Dermis microvascular lymphatic vessel endothelial cell (primary cell): ENCODE measurements around the gene VARS2. TPM values are rescaled to one million over a fixed set of nuclear protein-coding genes. Genes with fewer than 3 reads are reported as not detected.

Source experiments
- DNase-seq, 2 donors: peaks; one replicate each; pipeline versions ENCODE4 v3.0.0 to v3.0.0-alpha.2; 2010; ENCODE audit warnings: low read depth in 2 of 2
- total RNA-seq: library from RNA; depleted of rRNA; stranded (reverse); fragments of >200 nt; gene quantifications from 2 replicates; pipeline ENCODE4 v1.2.1, GENCODE V29; 2014

VARS2 gene
- total RNA-seq, 1 donor from 2014 or later, result 16.6 TPM

DNA sequence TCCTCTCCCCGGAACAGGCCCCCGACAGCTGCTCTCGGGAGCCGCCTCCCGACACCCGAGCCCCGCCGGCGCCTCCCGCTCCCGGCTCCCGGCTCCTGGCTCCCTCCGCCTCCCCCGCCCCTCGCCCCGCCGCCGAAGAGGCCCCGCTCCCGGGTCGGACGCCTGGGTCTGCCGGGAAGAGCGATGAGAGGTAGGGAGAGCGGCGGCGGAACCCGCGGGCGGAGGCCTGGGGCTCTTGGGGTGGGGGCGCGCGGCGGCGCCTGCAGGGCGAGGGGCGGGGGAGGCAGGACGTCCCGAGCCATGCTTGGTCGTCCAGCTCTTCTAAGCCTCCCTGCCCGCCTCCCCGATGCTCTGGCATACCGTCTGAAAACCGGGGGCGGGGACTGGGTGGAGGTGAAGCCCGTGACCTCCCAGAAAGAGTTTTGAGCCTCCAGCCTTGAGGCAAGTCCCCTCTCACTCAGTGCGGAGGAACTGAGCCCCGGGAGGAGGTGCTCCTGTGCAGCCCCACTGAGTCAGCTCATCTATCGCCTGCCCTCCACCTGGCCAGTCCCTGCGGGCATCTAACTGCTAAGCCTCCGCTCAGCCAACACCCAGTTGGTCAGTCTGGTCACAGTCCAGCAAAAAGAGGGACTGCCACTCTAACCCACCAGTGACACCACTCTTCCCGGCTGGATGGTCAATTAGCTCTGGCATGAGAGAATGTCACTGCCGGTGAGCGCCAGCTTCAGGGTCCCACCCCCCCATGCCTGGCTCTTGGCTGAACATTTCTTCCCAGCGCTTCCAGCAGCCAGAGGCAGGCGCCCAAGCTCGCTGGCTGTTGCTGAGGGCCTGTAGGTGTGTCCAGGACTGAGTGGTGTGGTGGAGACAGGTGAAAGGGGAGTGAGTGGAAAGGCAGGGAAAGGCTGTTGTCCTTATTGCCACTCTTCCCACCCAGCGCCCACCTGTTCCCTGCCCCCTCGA is 29.2 kb upstream of the VARS2 start:
- peak in 1 of 2 donors; percentile 29 for DNase-seq

DNA sequence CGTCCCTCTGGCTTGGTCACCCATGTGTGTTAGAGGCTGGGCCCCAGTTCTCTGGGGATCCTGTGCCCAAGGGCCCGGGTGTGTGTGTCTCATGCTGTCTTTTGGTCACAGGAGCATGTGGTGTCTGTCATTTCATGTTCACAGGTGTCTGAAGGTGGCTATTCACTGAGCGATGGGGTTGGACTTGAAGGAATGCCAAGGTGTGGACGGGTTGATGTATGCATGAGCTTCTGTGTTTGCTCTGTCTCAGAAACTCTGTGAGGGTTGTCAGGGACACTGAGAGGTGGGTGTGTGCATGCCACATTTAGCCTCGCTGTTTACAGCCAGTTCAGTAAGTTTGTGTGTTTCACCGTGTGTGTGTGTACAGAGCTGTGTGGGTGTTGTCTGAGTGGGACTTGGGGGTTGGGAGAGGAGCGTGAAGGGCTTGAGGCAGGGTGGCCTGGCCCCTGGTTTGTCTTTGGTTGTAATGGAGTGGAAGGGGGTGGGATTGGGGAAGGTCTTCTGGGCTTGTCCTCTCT is 28.5 kb upstream of the VARS2 start:
- no peak for DNase-seq

DNA sequence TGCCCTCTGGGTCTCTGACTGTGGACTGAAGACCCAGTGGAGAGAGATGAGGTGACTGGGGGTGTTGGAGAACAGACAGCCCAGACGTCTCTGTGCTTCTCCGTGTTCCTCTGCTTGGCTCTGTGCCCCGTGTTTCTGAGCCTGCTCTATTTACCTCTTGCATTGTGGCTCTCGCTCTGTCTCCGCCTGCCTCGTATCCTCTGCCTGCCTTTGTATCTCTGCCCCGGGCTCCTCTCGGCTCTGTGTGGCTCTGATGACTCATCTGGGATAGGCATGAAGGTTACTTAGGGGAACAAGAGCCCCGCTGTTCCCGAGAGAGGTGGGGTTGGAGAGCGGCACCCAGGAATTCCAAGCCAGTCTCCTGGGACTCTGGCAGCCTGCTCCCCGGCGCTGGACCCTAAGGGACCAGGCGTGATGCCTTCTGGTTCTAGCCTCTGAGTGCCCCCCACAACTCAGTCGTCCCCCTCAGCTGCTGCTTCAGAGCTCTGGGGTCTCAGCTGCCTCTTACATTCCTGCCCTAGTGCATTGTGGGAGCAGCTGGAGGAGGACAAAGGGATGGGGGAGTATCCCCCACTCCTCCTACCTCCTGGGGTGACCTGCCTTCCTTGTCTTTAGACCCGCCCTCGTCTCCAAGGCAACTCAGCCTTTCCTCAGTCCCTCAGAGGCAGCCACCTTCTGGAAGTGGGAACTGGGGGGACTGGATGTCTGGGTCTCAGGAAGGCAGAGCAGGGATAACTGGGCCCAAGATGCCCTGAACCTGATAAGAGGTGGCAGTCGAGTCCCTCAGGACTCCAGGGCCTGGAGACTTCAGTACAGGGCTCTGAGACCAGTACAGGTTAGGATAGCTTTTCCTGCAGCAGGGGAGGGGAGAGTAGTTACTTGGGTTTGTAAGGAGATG is 27.8 kb upstream of the VARS2 start:
- DNase-seq, result peak in 1 of 2 donors; percentile 63

DNA sequence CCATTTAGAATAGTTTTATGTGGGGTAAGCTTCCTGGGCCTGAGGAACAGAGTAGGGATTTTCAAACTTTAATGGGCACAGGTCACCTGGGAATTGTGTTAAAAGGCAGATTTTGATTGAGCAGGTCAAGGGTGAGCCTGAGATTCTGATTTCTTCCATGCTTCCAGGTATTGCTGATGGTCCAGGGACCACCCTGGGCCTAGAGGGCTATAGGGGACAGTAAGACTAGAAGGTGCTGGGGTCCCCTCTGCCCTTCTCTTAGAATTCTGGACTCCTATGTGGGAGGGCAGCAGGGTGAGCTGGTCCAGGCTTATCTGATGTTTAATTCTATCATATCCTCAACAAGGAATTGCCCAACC is 27.2 kb upstream of the VARS2 start:
- DNase-seq, result no peak

DNA sequence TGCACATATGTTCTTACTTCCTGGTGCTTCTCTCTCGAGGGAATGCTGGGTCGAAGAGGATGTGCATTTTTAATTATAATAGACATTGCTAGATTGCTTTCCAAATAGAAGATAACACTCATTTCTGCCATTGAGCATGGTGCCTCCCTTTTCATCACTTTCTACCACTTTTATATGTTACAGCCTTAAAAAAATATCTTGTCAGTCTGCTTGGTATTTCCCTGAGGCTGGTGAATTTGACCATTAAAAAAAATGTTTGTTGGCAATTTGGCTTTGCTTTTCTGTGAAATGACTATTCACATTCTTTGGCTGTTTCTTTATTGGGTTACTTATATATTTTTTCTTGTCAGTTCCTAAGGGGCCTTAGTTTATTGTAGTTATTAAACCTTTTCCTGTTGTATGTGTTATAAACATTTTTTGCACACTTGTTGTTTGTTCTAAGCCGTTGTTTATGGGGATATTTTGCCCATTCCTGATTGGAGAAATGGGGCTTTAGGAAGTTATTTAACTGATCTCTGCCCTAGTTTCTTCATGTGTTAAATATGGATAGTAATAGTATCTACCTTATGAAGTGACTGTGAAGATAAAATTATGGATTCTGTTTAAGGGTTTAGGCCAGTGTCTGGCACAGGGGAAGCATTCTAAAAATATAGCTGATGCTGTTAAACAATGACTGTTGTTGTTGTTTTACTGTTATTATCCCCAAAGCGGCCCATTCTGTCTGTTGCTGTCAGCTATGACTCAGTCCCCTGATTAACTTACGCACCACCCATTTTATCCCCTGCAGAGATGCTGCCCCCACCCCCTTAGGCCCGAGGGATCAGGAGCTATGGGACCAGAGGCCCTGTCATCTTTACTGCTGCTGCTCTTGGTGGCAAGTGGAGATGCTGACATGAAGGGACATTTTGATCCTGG is 25.9 kb upstream of the VARS2 start:
- peak in 1 of 2 donors; percentile 61 for DNase-seq

DNA sequence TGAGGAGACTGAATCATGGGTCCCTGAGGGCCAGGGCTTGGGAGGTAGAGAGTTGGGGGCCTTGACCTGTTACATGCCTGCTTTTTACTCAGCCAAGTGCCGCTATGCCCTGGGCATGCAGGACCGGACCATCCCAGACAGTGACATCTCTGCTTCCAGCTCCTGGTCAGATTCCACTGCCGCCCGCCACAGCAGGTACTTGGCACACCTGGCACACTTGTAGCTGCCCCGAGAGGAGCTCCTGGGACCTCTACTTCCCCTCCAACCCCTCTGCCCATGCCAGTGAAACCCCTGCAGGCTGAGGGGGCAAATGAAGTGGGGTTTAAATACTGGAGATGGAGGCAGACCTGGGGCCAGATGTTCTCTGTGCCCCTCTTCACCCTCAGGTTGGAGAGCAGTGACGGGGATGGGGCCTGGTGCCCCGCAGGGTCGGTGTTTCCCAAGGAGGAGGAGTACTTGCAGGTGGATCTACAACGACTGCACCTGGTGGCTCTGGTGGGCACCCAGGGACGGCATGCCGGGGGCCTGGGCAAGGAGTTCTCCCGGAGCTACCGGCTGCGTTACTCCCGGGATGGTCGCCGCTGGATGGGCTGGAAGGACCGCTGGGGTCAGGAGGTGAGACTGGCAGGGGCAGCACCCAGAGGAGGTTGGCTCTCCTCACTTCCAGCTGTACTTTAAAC is 25.1 kb upstream of the VARS2 start:
- no peak for DNase-seq

DNA sequence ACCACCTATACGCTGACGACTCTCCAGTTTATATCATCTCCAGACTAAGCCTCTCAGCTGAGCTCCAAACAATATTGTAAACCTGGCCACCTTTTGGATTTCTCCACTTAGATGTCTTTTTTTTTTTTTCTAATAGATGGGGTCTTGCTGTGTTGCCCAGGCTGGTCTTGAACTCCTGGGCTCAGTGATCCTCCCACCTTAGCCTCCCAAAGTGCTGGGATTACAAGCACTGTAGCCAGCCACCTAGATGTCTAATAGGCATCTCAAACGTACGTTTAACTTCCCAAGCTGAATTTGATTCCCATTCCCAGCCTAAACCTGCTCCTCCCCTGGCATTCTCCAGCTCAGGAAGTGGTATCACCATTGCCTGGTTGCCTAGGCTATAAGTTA is 24.5 kb upstream of the VARS2 start:
- DNase-seq, result no peak

DNA sequence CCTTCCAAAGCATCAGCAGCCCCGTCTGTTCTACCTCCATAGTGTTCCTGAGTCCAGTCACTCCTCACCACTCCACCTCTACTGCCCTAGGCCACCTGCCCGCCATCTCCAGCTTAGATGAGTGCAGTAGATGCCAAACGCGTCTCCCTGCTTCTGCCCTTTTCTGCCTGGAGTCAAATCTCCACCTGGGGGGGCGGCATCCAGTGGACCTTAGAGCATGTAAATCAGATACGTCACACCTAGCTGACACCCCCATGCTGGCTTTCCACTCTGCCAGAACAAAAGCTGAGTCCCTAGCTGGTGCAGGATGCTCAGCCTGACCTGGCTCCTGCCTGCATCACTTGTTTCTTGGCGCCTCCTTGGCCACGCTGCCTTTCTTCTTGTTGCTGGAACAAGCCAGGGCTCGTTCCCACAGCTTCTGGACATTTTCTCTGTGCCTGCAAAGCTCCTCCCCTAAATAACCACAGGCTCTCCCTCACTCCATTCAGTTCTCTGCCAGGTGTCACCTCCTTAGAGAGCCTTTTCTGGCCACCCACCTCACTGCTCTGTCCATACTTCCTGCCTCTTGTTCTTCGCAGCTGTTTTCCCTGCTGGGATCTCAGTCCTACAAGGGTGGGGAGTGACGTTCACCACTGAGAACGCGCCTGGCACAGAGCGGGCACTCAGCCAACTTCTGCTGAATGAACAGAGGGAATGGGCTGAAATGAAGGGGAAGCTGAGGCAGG is 24.0 kb upstream of the VARS2 start:
- no peak for DNase-seq

DNA sequence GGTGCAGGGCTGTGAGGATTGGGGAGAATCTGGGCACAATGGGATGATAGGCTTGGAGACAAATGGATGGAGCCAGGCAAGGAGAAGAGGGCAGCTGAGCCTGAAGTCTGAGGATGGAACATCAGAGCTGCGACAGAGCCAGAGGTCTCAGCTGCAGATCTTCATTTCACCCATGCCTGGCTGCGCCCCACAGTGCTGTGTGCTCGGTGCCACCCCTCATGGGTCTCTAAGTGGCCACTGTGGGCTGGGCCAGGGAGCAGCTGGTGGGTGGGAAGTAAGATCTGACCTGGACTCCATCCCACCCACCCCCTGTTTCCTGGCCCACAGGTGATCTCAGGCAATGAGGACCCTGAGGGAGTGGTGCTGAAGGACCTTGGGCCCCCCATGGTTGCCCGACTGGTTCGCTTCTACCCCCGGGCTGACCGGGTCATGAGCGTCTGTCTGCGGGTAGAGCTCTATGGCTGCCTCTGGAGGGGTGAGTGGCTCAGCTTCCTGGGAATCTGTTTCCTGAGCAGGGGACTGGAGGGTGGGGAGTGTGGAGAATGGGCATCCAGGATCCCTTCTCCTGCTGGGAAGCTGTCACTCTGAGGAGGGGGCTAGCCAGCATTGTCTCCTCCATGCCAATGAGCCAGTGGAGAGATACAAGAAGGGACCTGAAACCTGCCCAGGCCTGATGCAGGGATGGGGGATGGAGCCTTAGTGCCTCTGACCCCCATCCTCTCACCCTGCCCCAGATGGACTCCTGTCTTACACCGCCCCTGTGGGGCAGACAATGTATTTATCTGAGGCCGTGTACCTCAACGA is 23.2 kb upstream of the VARS2 start:
- DNase-seq, result no peak

DNA sequence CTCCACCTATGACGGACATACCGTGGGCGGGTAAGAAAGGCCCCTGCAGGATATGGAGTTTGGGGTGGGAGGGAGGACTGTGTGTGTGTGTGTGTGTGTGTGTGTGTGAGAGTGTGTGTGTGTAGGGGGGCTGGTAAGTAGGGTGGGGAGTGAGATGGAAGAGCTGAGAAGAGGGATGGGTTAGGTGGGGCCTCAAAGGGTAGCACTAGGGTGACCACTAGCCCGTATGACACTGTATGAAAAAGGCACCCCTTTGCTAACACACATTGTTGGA is 22.7 kb upstream of the VARS2 start:
- no peak for DNase-seq

DNA sequence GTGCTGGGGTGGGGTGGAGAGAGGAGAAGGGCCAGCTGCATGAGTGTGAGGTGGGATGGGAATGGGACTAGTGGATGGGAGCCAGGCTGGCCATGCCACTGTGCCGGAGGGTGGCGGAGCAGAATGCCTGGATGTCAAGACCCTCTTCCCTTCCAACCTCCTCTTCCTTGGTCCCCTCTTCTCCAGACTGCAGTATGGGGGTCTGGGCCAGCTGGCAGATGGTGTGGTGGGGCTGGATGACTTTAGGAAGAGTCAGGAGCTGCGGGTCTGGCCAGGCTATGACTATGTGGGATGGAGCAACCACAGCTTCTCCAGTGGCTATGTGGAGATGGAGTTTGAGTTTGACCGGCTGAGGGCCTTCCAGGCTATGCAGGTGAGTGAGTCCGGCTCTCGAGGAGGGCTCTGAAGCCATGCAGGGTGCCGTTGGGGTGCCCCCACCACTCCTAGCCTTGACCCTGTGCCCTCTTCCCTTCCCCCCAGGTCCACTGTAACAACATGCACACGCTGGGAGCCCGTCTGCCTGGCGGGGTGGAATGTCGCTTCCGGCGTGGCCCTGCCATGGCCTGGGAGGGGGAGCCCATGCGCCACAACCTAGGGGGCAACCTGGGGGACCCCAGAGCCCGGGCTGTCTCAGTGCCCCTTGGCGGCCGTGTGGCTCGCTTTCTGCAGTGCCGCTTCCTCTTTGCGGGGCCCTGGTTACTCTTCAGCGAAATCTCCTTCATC is 22.1 kb upstream of the VARS2 start:
- no peak for DNase-seq

DNA sequence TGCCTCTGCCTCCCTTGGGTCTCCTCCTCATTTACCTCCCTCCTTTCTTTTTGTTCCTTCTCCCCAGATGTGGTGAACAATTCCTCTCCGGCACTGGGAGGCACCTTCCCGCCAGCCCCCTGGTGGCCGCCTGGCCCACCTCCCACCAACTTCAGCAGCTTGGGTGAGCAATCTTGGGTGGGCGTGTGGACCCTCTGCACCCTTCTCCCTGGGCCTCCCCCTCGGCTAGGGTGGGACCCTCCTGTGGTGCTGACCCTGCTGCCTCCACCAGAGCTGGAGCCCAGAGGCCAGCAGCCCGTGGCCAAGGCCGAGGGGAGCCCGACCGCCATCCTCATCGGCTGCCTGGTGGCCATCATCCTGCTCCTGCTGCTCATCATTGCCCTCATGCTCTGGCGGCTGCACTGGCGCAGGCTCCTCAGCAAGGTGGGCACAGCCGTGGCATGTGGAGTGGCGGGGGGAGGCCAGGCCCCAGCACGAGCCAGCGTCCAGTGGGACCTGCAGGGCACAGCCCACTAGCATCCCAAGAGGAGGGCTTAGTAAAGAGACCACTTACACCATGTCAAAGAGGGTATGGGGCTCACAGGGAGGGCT is 20.9 kb upstream of the VARS2 start:
- no peak for DNase-seq

DNA sequence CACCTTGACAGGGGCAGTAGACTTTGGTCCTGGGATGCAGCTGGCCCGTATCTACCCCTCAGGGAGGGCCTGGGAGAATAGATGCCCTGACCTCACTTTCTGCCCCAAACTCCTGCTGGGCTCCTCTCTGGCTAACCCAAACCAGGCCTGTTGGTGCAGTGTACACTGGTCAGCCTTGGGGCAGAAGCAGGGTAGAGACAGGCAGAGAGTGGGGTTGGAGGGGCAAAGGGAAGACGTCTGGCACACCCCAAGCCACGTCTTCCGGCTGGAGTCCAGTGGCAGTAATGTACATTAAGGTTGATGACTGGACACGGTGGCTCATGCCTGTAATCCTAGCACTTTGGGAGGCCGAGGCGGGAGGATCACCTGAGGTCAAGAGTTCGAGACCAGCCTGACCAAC is 20.4 kb upstream of the VARS2 start:
- DNase-seq, result no peak

DNA sequence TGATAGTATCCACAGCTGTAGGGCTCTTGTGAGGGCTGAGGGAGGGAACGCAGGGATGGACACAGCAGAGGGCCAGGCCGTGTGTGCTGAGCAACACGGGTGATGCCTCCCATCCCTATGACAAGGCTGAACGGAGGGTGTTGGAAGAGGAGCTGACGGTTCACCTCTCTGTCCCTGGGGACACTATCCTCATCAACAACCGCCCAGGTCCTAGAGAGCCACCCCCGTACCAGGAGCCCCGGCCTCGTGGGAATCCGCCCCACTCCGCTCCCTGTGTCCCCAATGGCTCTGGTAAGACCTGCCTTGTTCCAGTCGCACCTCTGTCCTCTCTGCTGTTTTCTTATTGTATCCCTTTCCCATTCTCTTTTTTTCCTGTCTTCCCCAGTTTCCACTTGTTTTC is 19.7 kb upstream of the VARS2 start:
- DNase-seq, result no peak

DNA sequence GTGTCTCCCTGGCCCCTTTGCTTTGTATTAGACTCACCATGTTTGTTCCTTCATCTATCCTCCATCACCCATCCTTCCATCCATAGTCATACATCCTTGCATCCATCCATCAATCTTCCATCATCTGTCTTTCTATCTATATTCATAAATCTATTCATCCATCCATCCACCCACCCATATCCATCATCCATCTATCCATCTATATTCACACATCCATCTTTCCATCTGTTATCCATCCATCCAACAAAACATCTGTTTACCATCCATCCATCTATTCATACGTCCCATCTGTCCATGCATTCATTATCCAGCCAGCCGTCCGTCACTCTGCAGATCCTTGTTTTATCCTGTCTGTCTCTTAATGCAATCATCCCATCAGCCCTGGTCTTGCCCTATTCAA is 19.1 kb upstream of the VARS2 start:
- no peak for DNase-seq

DNA sequence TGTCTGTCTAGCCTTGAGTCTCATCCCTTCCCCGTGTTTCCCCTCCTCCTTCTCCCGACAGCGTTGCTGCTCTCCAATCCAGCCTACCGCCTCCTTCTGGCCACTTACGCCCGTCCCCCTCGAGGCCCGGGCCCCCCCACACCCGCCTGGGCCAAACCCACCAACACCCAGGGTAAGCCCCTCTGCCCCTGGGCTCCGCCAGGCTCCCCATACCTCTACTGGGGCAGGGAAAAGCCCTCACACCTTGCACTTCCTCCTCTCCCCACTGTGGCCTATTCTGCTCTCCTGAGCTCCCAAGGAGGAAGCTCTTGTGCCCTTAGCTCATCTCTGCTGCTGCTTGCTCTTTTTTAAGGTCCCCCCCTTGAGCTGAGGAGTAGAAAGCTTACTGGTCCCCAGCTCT is 18.7 kb upstream of the VARS2 start:
- DNase-seq, result no peak

DNA sequence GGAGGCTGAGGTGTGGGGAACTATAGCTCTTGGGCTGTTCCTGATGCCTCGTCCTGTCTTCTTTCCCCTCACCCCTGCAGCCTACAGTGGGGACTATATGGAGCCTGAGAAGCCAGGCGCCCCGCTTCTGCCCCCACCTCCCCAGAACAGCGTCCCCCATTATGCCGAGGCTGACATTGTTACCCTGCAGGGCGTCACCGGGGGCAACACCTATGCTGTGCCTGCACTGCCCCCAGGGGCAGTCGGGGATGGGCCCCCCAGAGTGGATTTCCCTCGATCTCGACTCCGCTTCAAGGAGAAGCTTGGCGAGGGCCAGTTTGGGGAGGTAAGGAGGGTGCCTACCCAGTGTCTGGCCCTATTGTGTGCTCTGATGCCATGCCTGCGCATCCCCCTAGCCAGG is 17.5 kb upstream of the VARS2 start:
- no peak for DNase-seq

DNA sequence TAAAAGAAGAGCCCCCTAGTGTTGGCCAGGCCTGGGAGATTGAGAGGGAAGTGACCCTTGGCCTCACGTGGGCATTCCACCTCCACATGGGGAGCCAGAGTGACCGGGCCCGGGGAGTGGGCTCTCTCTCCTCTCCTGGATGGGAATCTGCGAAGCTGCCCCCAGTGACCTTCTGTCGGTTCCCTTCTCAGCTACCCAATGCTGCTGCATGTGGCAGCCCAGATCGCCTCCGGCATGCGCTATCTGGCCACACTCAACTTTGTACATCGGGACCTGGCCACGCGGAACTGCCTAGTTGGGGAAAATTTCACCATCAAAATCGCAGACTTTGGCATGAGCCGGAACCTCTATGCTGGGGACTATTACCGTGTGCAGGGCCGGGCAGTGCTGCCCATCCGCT is 16.2 kb upstream of the VARS2 start:
- DNase-seq, result no peak
